ENCODE results near the gene ST6GALNAC5. TPM values are rescaled to one million over a fixed set of nuclear protein-coding genes. Genes with fewer than 3 reads are reported as not detected.

The ST6GALNAC5 gene
- total and polyA plus RNA-seq, 2 of the 13 experiments (the other 11 are each of a cell fraction or from before 2014, with no cell fraction given): not detected

DNA sequence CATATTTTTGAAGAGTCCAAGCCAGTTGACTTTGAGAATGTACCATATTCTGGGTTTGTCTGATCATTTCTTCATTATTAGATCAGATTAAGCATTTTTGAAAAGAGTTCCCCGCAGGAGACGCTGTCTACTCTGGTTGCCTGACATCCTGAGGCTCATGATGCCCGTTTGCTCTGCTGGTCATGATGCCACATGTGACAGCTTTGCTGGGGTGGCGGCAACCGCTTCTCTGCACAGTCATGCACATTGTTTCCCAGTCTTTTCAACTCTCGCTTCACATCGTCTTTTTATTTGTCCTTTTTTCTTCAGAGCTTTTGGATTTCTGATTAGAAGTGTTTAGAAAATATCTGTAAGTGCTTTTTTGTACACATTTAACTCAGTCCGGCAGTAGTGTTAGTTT is 90.7 kb downstream of the ST6GALNAC5 start (continued):
- TF ChIP-seq, protein P1, sequence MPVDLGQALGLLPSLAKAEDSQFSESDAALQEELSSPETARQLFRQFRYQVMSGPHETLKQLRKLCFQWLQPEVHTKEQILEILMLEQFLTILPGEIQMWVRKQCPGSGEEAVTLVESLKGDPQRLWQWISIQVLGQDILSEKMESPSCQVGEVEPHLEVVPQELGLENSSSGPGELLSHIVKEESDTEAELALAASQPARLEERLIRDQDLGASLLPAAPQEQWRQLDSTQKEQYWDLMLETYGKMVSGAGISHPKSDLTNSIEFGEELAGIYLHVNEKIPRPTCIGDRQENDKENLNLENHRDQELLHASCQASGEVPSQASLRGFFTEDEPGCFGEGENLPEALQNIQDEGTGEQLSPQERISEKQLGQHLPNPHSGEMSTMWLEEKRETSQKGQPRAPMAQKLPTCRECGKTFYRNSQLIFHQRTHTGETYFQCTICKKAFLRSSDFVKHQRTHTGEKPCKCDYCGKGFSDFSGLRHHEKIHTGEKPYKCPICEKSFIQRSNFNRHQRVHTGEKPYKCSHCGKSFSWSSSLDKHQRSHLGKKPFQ (CRISPR knock-in tag; IDR thresholded peaks at IDR 0.05; ENCODE audit: insufficient replicate concordance): no peak
- TF ChIP-seq MZF1 (CRISPR knock-in tag; IDR thresholded peaks at IDR 0.05; ENCODE audit: borderline replicate concordance) (no peak), ATM (IDR thresholded peaks at IDR 0.05; ENCODE audit: borderline replicate concordance) (no peak), STAT5B (CRISPR knock-in tag; IDR thresholded peaks at IDR 0.05) (no peak), ZNF317 (CRISPR knock-in tag; IDR thresholded peaks at IDR 0.05) (no peak), ZNF839 (CRISPR knock-in tag; IDR thresholded peaks at IDR 0.05; ENCODE audit: borderline replicate concordance) (no peak), ZNF343 (CRISPR knock-in tag; IDR thresholded peaks at IDR 0.05) (no peak), NFIC (IDR thresholded peaks at IDR 0.05; ENCODE audit: low read length) (no peak), KDM5B (CRISPR knock-in tag; IDR thresholded peaks at IDR 0.05; ENCODE audit: borderline replicate concordance) (no peak), SNRNP70 (IDR thresholded peaks at IDR 0.05; ENCODE audit: low read depth, low read length) (no peak), ZNF7 (CRISPR knock-in tag; IDR thresholded peaks at IDR 0.05) (no peak)
- TF ChIP-seq, protein P2, sequence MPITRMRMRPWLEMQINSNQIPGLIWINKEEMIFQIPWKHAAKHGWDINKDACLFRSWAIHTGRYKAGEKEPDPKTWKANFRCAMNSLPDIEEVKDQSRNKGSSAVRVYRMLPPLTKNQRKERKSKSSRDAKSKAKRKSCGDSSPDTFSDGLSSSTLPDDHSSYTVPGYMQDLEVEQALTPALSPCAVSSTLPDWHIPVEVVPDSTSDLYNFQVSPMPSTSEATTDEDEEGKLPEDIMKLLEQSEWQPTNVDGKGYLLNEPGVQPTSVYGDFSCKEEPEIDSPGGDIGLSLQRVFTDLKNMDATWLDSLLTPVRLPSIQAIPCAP (CRISPR knock-in tag; IDR thresholded peaks at IDR 0.05; ENCODE audit: low read depth): no peak
- TF ChIP-seq, protein P3, sequence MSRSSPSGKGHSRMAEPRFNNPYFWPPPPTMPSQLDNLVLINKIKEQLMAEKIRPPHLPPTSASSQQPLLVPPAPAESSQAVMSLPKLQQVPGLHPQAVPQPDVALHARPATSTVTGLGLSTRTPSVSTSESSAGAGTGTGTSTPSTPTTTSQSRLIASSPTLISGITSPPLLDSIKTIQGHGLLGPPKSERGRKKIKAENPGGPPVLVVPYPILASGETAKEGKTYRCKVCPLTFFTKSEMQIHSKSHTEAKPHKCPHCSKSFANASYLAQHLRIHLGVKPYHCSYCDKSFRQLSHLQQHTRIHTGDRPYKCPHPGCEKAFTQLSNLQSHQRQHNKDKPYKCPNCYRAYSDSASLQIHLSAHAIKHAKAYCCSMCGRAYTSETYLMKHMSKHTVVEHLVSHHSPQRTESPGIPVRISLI (CRISPR knock-in tag; IDR thresholded peaks at IDR 0.05; ENCODE audit: borderline replicate concordance): no peak
- TF ChIP-seq, protein P4, sequence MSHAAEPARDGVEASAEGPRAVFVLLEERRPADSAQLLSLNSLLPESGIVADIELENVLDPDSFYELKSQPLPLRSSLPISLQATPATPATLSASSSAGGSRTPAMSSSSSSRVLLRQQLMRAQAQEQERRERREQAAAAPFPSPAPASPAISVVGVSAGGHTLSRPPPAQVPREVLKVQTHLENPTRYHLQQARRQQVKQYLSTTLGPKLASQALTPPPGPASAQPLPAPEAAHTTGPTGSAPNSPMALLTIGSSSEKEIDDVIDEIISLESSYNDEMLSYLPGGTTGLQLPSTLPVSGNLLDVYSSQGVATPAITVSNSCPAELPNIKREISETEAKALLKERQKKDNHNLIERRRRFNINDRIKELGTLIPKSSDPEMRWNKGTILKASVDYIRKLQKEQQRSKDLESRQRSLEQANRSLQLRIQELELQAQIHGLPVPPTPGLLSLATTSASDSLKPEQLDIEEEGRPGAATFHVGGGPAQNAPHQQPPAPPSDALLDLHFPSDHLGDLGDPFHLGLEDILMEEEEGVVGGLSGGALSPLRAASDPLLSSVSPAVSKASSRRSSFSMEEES (CRISPR knock-in tag; IDR thresholded peaks at IDR 0.05): no peak

Measured in HepG2 (cell line).